KMS-11 (cell line): Measurements from ENCODE around the gene EMP3.
"Not testable (repeated sequence)": the region's sequence is repeated elsewhere in the genome, so short reads cannot be mapped to it uniquely, and the experiment has no call there.

Experiments
- H2AFZ ChIP-seq: fragments of 200-600 bp; sonication (generic); 2 replicates; pipeline ENCODE4 v1.6.1; 2016; ENCODE audit warnings: antibody characterized with exemption, mixed run types, low read depth
- H3K27ac ChIP-seq: fragments of 200-600 bp; sonication (generic); 2 replicates; pipeline ENCODE4 v1.6.1; 2016; ENCODE audit warnings: mild to moderate bottlenecking, mixed run types
- H3K27me3 ChIP-seq: fragments of 200-600 bp; sonication (generic); 2 replicates; pipeline ENCODE4 v1.6.1; 2017; ENCODE audit warnings: mild to moderate bottlenecking, low read depth, mixed run types, moderate library complexity; ENCODE audit not compliant: insufficient read depth
- H3K36me3 ChIP-seq: fragments of 200-600 bp; sonication (generic); 2 replicates; pipeline ENCODE4 v1.6.1; 2017; ENCODE audit warnings: mild to moderate bottlenecking, mixed run types; ENCODE audit not compliant: insufficient read depth
- H3K4me1 ChIP-seq: fragments of 200-600 bp; sonication (generic); 2 replicates; pipeline ENCODE4 v1.6.1; 2016; ENCODE audit warnings: mild to moderate bottlenecking, low read depth, mixed run types; ENCODE audit not compliant: poor library complexity, severe bottlenecking
- H3K4me2 ChIP-seq: fragments of 200-600 bp; sonication (generic); 2 replicates; pipeline ENCODE4 v1.7.0; 2016; ENCODE audit warnings: mild to moderate bottlenecking, mixed run types
- H3K4me3 ChIP-seq: fragments of 200-600 bp; sonication (generic); IDR thresholded peaks from 2 replicates; pipeline ENCODE4 v1.6.1; 2017; ENCODE audit warnings: low read depth, low read length, mixed read lengths; ENCODE audit not compliant: insufficient read depth
- H3K79me2 ChIP-seq: fragments of 200-600 bp; sonication (generic); 2 replicates; pipeline ENCODE4 v1.6.1; 2016; ENCODE audit warnings: low read depth, mixed run types; ENCODE audit not compliant: insufficient read depth
- H3K9ac ChIP-seq: fragments of 200-600 bp; sonication (generic); 2 replicates; pipeline ENCODE4 v1.6.1; 2016; ENCODE audit warnings: mild to moderate bottlenecking, mixed run types
- H4K20me1 ChIP-seq: fragments of 200-600 bp; sonication (generic); 2 replicates; pipeline ENCODE4 v1.6.1; 2016; ENCODE audit warnings: mild to moderate bottlenecking, mixed run types; ENCODE audit not compliant: insufficient read depth
- CTCF ChIP-seq: fragments of 200-600 bp; sonication (generic); conservative IDR thresholded peaks from 2 replicates; pipeline ENCODE4 v1.6.1; 2017; ENCODE audit warnings: low read depth, mild to moderate bottlenecking, antibody characterized with exemption, low read length, moderate library complexity, mixed read lengths

Gene EMP3

DNA sequence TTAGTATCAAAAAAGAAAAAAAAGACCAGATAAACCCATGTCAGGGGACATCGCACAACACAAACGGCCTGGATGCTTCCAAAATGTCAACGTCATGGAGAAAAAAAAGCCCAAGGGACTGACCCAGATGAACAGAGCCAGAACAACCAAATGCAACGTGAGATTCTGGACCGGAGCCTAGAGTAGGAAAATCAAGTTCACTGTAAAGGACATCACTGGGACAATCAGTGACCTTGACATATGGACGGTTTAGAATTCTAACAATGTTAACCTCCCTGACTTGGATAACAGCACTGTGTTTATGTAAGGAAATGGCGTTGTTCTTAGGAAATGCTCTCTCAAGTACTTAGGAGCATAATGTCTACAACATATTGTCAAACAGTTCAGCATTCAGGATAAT lies 15.1 kb upstream of the EMP3 start:
- no peak for TF ChIP-seq CTCF
- Histone ChIP-seq H3K27ac (no peak overlapping the region), H3K9ac (no peak overlapping the region)

GRCh38 chr19:48311384-48311783 lies 14.0 kb upstream of the EMP3 start:
- Histone ChIP-seq H2AFZ (no peak overlapping the region), H4K20me1 (no peaks in the 10 kb centered on the region), H3K4me3 (no peak overlapping the region), H3K27ac (no peak overlapping the region), H3K9ac (no peak overlapping the region), H3K36me3 (no peaks in the 10 kb centered on the region), H3K79me2 (no peaks in the 10 kb centered on the region), H3K27me3 (peaks cover 10% of the 10 kb centered on the region; the same call in 1 of the 2 replicates), H3K4me2 (no peak overlapping the region), H3K4me1 (peaks cover 11% of the 10 kb centered on the region)
- no peak for TF ChIP-seq CTCF

More for the DNA sequence above, 15.1 kb upstream of the EMP3 start:
- peaks cover 11% of the 10 kb centered on the region for H3K4me1 ChIP-seq
- no peak overlapping the region for H3K4me2 ChIP-seq
- H4K20me1 ChIP-seq: no peaks in the 10 kb centered on the region
- H3K4me3 ChIP-seq: no peak overlapping the region
- H3K27me3 ChIP-seq: peaks cover 22% of the 10 kb centered on the region
- H3K36me3 ChIP-seq: no peaks in the 10 kb centered on the region
- H2AFZ ChIP-seq: no peak overlapping the region
- H3K79me2 ChIP-seq: no peaks in the 10 kb centered on the region

GRCh38 chr19:48315712-48316111 lies 9.6 kb upstream of the EMP3 start:
- peaks cover 10% of the 10 kb centered on the region for H3K4me1 ChIP-seq
- no peak overlapping the region for H2AFZ ChIP-seq
- TF ChIP-seq CTCF: no peak
- H3K4me3 ChIP-seq: no peak overlapping the region
- no peaks in the 10 kb centered on the region for H3K36me3 ChIP-seq
- H3K79me2 ChIP-seq: no peaks in the 10 kb centered on the region
- no peak overlapping the region for H3K4me2 ChIP-seq
- H3K27ac ChIP-seq: no peak overlapping the region
- no peaks in the 10 kb centered on the region for H4K20me1 ChIP-seq
- H3K27me3 ChIP-seq: no peaks in the 10 kb centered on the region; the same call in 1 of the 2 replicates
- no peak overlapping the region for H3K9ac ChIP-seq

- not testable (repeated sequence) for H3K4me3 ChIP-seq, H3K79me2 ChIP-seq, H3K27me3 ChIP-seq, H3K27ac ChIP-seq, H3K36me3 ChIP-seq, H2AFZ ChIP-seq, H4K20me1 ChIP-seq, H3K9ac ChIP-seq, H3K4me2 ChIP-seq
- peaks cover 19% of the 10 kb centered on the region for H3K4me1 ChIP-seq
These were observed 7.7 kb upstream of the EMP3 start for GRCh38 chr19:48317708-48317960.

GRCh38 chr19:48318286-48318987 lies 6.9 kb upstream of the EMP3 start:
- Histone ChIP-seq H3K4me2 (no peak overlapping the region), H3K9ac (no peak overlapping the region), H3K27me3 (no peaks in the 10 kb centered on the region), H2AFZ (no peak overlapping the region), H3K79me2 (no peaks in the 10 kb centered on the region), H3K4me3 (no peak overlapping the region), H3K36me3 (no peaks in the 10 kb centered on the region), H3K4me1 (peaks cover 27% of the 10 kb centered on the region), H4K20me1 (no peaks in the 10 kb centered on the region), H3K27ac (no peak overlapping the region)
- TF ChIP-seq CTCF: no peak
